ENCODE results near the gene CRACDL.

CRACDL gene

GRCh38 chr2:98852932-98853331, 83.1 kb downstream of the CRACDL start:
- DNase-seq, result no peak

DNA sequence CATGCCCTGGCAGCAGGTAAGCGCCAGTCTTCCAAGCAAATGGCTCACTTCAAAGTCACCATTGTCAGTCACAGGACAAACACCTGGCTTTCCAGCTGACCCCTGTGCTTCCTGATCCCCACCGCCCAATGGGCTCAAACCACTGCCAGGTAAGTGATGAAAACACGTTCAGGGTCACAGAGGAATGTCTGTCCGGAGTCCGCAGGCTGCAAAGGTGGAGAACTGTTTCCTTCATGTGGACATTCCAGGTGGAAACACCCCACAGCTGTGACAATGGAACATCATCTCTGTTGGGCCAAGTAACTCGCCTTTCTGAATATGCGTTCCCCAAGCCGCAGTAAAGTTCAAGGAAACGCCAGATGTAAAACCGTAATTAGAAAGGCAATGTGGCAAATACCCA, 86.0 kb downstream of the CRACDL start:
- no peak for DNase-seq

DNA sequence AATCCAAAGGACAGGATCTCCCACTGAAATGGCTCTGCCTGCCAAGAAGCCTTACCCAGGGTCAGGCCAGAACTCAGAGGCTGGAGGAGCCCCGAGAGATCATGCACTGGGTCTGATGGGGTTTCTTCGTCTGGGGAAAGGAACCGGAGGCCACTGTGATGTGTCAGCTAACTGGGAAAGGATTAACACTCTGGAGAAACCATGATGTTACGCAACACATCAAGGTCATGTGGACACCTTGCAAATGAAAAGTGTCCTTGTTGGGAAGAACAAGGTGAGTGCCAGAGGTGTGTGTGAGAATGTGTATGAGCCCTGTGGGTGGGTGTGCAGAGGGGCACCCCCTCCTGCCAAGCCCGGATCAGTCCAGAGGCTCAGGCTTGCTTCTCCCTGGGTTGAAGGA, 86.9 kb downstream of the CRACDL start:
- no peak for DNase-seq

DNA sequence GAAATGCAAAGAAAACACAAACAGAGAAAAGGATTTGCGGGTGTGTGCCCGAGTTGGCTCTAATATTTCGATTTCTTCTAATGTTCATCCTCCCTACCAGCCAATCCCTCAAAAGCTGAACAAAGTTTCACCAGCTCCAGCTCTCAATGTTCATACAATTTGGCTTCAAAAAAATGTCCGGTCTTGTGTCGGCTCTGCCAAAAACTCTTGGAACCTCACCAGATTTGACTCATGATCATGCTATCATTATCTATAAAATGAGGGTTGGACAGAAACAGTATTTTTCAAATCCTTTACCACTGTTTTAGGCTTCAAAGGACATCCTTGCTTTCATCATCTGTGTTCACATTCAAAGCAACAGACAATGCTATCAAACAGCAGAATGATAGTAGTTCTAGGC, 88.2 kb downstream of the CRACDL start:
- no peak for DNase-seq

DNA sequence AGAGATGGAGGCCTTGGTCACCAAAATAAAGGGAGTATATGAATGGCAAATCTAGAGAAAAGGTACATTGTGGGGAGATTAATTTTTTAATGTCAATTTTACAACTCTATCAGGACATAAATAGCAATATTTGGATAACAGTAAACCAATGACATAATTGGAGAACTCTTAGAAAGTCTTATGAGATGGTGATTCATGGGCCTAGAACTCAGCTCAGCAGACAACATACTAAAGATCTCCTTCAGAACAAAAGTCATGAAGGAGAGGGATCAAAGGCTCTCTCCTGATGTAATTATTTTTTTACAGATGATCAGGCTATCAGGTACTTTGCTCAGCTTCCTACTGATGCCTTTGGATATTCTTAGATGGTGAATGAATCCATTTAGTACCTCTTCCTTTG, 90.0 kb downstream of the CRACDL start:
- DNase-seq, result no peak

DNA sequence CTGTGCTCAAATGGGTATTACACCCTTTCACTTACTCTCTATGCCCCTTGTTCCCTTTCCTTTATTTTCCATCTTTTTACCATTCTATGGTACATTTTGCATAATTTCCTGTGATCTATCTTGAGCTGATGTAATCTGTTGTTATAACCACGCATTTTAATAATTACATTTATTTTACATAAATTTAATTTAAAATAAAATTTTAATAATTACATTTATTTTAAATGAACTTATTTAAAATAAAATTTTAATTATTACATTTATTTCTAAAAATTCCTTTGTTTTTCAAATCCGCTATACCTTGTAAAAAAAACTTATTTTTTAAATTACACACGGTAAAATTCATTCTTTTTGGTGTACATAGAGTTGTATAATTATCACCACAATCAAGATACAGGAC, 93.9 kb downstream of the CRACDL start:
- DNase-seq, result no peak

DNA sequence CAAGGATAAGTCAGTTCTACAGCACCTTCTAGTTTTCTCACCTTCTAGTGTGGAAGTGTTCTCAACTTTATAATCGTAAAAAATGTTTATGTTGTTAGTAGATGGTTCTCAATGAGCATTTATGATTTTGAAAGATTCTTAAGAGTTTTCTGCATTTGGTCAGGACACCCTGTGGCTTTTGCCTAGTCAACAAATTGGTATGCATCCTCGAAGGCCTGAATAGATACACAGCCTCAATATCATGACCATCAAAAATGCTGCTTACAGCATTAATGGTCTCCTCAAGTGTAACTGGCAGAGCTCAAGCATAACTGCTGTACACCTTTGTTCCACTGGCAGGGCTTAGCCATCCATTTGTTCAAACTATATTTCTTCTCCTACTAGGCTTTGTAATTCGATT, 96.7 kb downstream of the CRACDL start:
- no peak for DNase-seq

DNA sequence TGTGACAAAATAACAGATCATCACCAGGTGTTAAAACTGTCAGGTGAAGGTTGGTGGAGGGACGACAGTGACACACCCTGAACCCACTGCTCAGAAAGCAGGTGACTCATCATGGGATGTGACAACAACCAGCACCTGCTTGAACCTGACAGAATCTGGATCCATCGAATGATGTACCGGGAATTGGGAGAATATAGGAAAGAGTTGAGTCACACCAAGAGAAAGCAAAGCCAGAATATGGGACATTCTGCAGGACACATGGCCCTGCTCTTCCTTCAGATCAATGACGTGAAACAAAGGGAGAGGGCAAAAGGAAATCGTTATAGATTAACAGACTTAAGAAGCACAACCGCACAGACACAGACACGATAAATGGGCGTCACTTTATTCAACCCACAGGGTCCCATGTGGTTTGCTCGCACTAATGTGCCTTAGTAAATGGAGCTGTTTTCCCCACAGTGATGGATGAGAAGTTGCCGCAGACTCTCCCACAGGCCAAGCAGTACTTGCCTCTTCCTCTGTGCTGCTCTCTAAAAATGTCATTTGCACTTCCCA, 100.1 kb downstream of the CRACDL start:
- DNase-seq, result no peak

- no peak for DNase-seq
These were observed 102.1 kb downstream of the CRACDL start for GRCh38 chr2:98833917-98834263.

- DNase-seq, result no peak
These were observed 102.7 kb downstream of the CRACDL start for GRCh38 chr2:98833172-98833916.

GRCh38 chr2:98832172-98832571, 103.9 kb downstream of the CRACDL start:
- DNase-seq, result no peak

DNA sequence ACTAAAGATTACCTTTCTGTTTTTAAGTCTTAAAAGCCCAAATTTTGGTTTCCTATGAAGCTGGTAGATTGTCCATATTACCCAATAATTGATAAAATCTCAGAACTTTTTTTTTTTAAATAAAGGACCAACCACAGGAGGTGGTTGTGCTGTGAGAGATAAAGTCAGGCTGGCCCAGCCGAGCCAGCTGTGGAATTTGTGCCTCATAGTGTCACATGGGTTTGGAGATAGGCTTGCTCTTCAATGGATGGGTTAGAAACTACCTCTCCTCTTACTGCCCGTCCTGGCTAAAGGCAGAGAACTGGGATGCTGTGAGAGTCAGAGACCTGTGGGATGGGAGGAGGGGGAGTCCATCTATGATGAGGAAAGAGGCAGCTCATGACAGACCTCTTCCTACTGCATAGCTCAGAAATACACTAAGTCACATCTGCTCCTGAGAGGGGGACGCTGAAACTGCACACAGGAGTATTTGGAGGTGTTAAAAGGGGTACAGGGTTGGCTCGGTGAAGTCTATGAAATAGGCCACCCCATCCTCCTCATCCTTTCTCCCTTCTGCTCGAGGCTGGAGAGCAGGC, 105.4 kb downstream of the CRACDL start:
- no peak for DNase-seq

DNA sequence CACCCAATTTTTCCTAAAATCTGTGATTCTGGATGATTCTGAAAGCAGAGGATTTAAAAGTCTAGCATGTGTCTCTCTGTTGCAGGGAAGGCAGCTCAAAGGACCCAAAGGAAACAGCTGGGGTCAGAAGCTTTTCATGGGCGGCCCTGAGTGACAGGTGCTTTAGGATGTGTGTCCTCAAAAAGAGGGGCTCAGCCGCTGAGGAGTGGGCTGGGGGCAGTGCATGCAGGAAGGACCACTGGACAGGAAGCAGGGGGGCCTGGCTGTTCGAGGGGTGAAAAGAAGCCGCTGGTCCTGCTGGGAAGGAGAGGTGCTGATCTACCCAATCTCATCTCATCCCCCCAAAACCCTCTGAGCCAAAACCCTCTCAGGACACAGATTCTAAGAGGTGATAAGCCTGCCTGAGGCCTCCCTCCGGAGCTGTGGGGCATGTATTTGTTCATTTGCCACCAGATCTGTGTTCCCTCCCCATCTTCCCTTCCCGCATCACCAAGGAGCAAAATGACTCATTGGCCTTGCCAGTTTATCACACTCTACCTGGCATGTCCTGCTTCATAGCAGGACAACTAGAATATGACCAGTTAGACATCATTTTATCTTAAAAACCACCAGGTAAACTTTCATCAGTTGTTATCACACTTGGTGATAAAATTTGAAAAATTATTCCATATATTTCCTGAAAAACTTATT, 106.3 kb downstream of the CRACDL start:
- DNase-seq, result no peak

- DNase-seq, result no peak
These were observed 107.1 kb downstream of the CRACDL start for GRCh38 chr2:98828793-98829371.

- DNase-seq, result no peak
These were observed 107.7 kb downstream of the CRACDL start for GRCh38 chr2:98828369-98828744.

DNA sequence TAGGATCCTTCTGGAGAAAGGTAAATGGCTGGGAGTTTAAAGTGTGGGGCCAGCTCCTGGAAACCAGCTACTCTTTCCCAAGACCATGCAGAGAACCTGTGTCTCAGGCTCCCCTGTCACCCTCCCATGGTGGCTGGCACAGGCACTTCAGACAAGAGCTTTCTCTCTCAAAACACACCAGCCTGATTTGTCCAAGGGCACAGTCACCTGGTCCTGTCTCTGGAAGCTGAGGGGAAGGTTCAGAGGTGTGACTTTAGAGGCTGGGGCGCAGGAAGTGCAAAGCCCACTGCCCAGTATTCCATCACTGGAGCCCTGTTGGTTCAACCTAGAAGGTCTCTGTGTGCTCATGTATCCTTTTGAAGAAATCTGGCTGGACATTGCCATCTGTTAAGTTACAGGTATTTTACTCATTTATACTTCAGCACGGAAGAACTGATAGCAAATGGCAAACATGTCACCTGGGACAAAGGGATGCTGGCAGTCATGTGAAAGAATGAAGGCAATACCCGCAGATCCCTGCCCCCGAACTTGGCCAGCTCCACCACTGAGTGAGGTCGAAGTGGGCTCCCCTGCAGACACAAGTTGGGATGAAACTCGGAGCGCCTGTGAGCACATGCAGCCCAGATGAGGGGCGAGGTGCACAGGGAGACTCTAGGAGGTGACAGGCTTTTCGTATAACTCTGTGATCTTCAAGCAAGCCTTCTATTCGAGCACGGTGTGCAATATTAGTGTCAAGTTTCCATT, 108.2 kb downstream of the CRACDL start:
- no peak for DNase-seq

DNA sequence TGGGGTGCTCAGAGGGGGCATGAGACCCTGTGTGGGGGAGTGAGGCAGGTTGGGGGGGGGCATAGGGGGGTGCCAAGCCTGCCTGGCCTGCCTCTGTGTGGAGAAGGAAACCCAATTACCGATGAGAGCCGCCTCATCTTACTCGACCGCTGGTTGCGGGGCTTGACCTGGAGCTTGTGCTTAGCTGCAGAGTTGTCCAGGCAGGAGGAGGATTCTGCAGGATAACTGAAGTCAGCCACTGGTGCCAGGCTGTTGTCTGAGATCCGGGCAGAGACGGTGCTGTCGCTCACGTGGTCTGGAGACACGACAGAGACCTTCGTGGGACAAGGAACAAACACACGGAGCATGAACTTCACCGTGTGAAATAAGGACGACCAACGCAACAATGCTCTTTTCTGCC, 109.2 kb downstream of the CRACDL start:
- no peak for DNase-seq

DNA sequence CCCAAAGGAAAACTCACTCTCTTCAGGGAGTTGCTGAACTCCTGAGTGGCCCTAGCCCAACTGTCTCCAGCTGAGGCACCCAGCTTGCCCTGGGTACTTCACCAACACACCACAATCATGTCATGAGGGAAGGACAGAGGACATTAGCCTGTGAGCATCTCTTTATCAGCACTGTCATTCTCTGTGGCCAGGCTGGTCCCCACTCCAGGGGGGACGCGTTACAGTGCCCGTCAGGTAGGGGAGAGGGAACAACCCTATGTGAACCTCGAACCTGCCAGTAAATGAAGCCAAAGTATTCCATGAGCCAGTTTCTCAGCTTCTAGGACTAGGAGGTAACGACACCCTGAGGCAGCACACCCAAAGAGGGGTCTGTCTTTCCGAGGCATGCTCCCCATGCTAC, 110.2 kb downstream of the CRACDL start:
- DNase-seq, result no peak

GRCh38 chr2:98825404-98825803, 110.6 kb downstream of the CRACDL start:
- no peak for DNase-seq

DNA sequence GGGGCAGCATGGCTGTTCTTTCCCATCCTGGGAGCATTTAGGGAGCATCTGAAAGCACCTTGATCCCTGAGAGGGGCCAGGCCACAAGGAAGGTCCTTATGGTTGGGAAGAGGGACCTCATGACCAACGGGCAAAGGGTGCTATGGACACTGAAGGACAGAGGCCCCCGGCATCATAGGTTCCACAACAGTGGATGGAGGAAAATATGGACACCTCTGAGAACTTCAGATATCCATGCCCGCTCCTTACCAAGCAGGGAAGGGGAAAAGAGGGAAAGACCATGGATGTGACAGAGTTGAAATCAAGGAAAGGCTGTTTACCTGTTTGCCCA, 111.0 kb downstream of the CRACDL start:
- DNase-seq, result no peak

DNA sequence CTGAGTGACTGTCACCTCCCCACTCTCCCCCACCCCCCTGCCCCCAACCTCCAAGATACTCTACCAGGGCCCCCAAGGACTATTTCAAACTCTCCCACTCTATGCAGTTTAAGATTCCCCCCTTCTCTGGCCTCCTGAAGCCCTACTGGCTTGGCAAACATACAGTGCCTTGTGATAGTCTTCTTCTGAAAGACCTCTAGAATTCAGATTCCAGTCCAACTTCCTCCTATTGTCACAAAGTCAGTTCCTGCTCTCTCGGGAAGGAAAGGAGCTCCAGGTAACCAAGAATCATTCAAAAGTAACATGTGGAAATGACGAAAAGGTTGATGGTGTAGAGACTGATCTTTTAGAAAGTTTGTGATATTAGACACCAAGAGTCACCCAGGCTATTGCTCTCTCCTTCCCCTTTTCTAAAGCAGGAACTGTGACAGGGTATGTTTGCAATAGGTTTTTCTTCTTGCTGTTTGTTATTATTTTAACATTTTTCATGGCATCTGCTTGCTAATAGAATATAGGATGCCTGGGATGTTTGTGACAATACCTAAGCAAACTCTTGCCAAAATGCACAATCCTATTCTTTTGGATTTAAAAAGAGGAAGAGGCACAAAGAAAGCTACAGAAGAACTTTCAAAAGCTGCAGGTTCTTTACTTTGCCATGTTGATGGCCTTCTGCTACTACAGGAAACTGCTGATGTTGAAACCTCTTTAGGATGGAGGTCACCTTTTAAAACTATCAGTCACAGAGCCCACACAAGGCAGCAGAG, 111.6 kb downstream of the CRACDL start:
- DNase-seq, result no peak

Measured in T1000 (cell line).